Adrenal gland (tissue), 12 donors: ENCODE data around the gene RASGRF2. TPM values are rescaled to one million over a fixed set of nuclear protein-coding genes. Genes with fewer than 3 reads are reported as not detected.

Experiments
- DNase-seq, 7 donors: peaks; one replicate each; pipeline ENCODE4 v3.0.0-alpha.2; 2019 to 2020
- H3K27ac ChIP-seq, 5 donors: fragments of 200-600 bp; sonication (generic) in 4 of 5; 1 replicate in 3 of 5; 2 replicates in 2 of 5; pipeline versions ENCODE4 v1.5.1 to v1.8.0; 2016 to 2020; ENCODE audit warnings: mild to moderate bottlenecking in 1 of 5
- H3K27me3 ChIP-seq: fragments of 200-600 bp; 2 replicates; pipeline ENCODE4 v1.8.0; 2021
- H3K36me3 ChIP-seq, 2 donors: fragments of 200-600 bp; replicated peaks in 1 of 2; 1 replicate in 1 of 2; 2 replicates in 1 of 2; pipeline versions ENCODE4 v1.5.1 to v1.8.0; 2018 to 2022
- H3K4me1 ChIP-seq, 2 donors: fragments of 200-600 bp; replicated peaks in 1 of 2; 1 replicate in 1 of 2; 2 replicates in 1 of 2; pipeline versions ENCODE4 v1.5.1 to v1.8.0; 2018 to 2021
- H3K4me3 ChIP-seq, 4 donors: fragments of 200-600 bp; sonication (generic) in 3 of 4; one replicate each; pipeline ENCODE4 v1.5.1; 2016 to 2018
- H3K9me3 ChIP-seq, 3 donors: fragments of 200-600 bp; sonication (generic) in 1 of 3; replicated peaks in 1 of 3; 1 replicate in 2 of 3; 2 replicates in 1 of 3; pipeline versions ENCODE4 v1.5.1 to v1.8.0; 2016 to 2021
- POLR2A ChIP-seq, 2 donors: fragments of 450-650 bp; IDR thresholded peaks; one replicate each; pipeline ENCODE4 v1.6.1; 2017; ENCODE audit warnings: antibody characterized with exemption in 2 of 2, mild to moderate bottlenecking in 2 of 2, moderate library complexity in 1 of 2
- WGBS, 4 donors: extraction: QIAGEN DNeasy Blood & Tissue Kit in 2 of 4; methylation state at CpG; one replicate each; pipeline versions ENCODE4 v1.1.5 to v1.1.7; 2013 to 2017; 5-methylcytosine and 5-hydroxymethylcytosine counted together
- intact Hi-C, 2 donors: fragments of 100-400 bp; cut with DNase I; formaldehyde crosslinking; loops; one replicate each; pipeline versions ENCODE4 v1.14.1 to v1.15.0; 2022 to 2023
- polyA plus RNA-seq, 3 donors: library from polyadenylated mRNA; stranded (reverse); fragments of 200-250 nt in 2 of 3; fragments of 350-450 nt in 1 of 3; fragmentation: Illumina TruSeq in 1 of 3; extraction: RNeasy Lipid Tissue Mini Kit (QIAGEN cat#74804) in 1 of 3; gene quantifications; one replicate each; pipeline ENCODE4 v1.2.3, GENCODE V29; 2013 to 2014
- total RNA-seq, 9 donors: library from RNA; depleted of rRNA in 4 of 9; stranded (reverse); fragments of >200 nt in 4 of 9; fragments of 120-200 nt in 1 of 9; fragmentation: NEBNext Ultra II Directional in 1 of 9; extraction: Animal tissue kit (Norgen Biotek cat#: 25700) in 1 of 9; gene quantifications; one replicate each; pipeline versions ENCODE4 v1.1.0 to v1.2.4, GENCODE V29; 2013 to 2023
- TF ChIP-seq, protein P1 (sequence below), 6 experiments: fragments of 450-650 bp in 4 of 6; fragments of 200-600 bp in 2 of 6; sonication (generic) in 1 of 6; IDR thresholded peaks; 1 replicate in 5 of 6; 2 replicates in 1 of 6; pipeline versions ENCODE4 v1.5.1 to v1.8.0; 2016 to 2021; ENCODE audit warnings: antibody characterized with exemption in 6 of 6, mild to moderate bottlenecking in 2 of 6, moderate library complexity in 1 of 6
- donor health status: healthy with polysubstance abuse.
- donor health status: Bipolar disorder and iron deficiency.
- donor health status: DM: yes; HTN: yes; CAD: no.
- donor health status: DM: no; HTN: no; CAD: no.
- donor health status: DM: no; HTN: no; CAD: no.
- donor health status: DM: yes; HTN: yes; CAD: no.

The RASGRF2 gene
- total and polyA plus RNA-seq, 12 donors, result 0.33 to 5.7 (median 2.4) TPM

- intact Hi-C loops, result no loop called here
- Histone ChIP-seq H3K27me3 (no peaks in the 10 kb centered on the region), H3K9me3 (no peaks in the 10 kb centered on the region), H3K4me3 (no peak overlapping the region), H3K36me3 (no peaks in the 10 kb centered on the region), H3K4me1 (no peaks in the 10 kb centered on the region), H3K27ac (no peak overlapping the region)
- 83 to 87% (median 83%) methylated on average over 4 of the region's 4 CpGs for WGBS, 4 donors
- no peak for DNase-seq
- TF ChIP-seq POLR2A (IDR thresholded peaks at IDR 0.05), result no peak
- TF ChIP-seq, protein P1, sequence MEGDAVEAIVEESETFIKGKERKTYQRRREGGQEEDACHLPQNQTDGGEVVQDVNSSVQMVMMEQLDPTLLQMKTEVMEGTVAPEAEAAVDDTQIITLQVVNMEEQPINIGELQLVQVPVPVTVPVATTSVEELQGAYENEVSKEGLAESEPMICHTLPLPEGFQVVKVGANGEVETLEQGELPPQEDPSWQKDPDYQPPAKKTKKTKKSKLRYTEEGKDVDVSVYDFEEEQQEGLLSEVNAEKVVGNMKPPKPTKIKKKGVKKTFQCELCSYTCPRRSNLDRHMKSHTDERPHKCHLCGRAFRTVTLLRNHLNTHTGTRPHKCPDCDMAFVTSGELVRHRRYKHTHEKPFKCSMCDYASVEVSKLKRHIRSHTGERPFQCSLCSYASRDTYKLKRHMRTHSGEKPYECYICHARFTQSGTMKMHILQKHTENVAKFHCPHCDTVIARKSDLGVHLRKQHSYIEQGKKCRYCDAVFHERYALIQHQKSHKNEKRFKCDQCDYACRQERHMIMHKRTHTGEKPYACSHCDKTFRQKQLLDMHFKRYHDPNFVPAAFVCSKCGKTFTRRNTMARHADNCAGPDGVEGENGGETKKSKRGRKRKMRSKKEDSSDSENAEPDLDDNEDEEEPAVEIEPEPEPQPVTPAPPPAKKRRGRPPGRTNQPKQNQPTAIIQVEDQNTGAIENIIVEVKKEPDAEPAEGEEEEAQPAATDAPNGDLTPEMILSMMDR (IDR thresholded peaks at IDR 0.05), result no peak
Observed at GRCh38 chr5:81066102-81066501, 105.9 kb downstream of the RASGRF2 start.

- intact Hi-C loops, result no loop called here
- Histone ChIP-seq H3K27me3 (no peaks in the 10 kb centered on the region), H3K27ac (no peak overlapping the region), H3K4me3 (no peak overlapping the region), H3K9me3 (no peaks in the 10 kb centered on the region), H3K36me3 (no peaks in the 10 kb centered on the region), H3K4me1 (no peaks in the 10 kb centered on the region)
- WGBS, 4 donors, result 52 to 84% (median 67%) methylated on average over 1 of the region's 1 CpG
- no peak for DNase-seq
- TF ChIP-seq POLR2A (IDR thresholded peaks at IDR 0.05), result no peak
- TF ChIP-seq, protein P1 (IDR thresholded peaks at IDR 0.05), result no peak
Observed at GRCh38 chr5:81067406-81067805, 107.2 kb downstream of the RASGRF2 start.

DNA sequence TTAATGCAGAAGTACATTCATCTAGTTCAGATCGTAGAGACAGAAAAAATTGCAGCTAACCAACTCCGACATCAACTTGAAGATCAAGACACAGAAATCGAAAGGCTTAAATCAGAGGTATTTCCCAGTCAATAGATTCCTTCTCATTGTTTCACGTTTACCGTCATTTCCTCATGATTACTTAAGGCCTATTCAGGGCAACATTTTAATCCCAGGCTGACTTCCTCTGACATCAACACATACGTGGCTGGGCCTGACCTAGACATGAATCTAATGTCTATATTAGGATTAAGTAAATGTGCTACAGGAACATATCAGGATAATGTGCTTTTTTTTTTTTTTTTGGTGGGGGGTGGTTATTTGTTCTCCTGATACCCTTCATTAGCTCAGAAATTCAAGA lies 107.9 kb downstream of the RASGRF2 start:
- Histone ChIP-seq H3K4me3 (no peak overlapping the region), H3K9me3 (no peaks in the 10 kb centered on the region), H3K36me3 (no peaks in the 10 kb centered on the region), H3K4me1 (no peaks in the 10 kb centered on the region), H3K27ac (no peak overlapping the region), H3K27me3 (no peaks in the 10 kb centered on the region)
- TF ChIP-seq, protein P1 (IDR thresholded peaks at IDR 0.05), result no peak
- no peak for TF ChIP-seq POLR2A (IDR thresholded peaks at IDR 0.05)
- DNase-seq, result no peak
- 77 to 81% (median 79%) methylated on average over 6 of the region's 6 CpGs for WGBS, 4 donors
- intact Hi-C loops, result no loop called here

- H3K27ac ChIP-seq, result no peak overlapping the region
- no peaks in the 10 kb centered on the region for H3K4me1 ChIP-seq
- H3K27me3 ChIP-seq, result no peaks in the 10 kb centered on the region
- H3K9me3 ChIP-seq, result no peaks in the 10 kb centered on the region
- TF ChIP-seq, protein P1 (IDR thresholded peaks at IDR 0.05), result no peak
- TF ChIP-seq POLR2A (IDR thresholded peaks at IDR 0.05), result no peak
- intact Hi-C loops, result no loop called here
- H3K4me3 ChIP-seq, result no peak overlapping the region
- no peaks in the 10 kb centered on the region for H3K36me3 ChIP-seq
- DNase-seq, result no peak
- 88 to 99% (median 94%) methylated on average over 2 of the region's 2 CpGs for WGBS, 4 donors
Observed at GRCh38 chr5:81068635-81069034, 108.5 kb downstream of the RASGRF2 start.
